HG02623 (cell line): ENCODE data around the gene HNF1B.

Experiments
- ATAC-seq: cut with Tn5 transposase; IDR thresholded peaks from one replicate; pipeline ENCODE4 v1.9.1; 2021; ENCODE audit warnings: moderate library complexity; ENCODE audit not compliant: unreplicated experiment

The HNF1B gene

DNA sequence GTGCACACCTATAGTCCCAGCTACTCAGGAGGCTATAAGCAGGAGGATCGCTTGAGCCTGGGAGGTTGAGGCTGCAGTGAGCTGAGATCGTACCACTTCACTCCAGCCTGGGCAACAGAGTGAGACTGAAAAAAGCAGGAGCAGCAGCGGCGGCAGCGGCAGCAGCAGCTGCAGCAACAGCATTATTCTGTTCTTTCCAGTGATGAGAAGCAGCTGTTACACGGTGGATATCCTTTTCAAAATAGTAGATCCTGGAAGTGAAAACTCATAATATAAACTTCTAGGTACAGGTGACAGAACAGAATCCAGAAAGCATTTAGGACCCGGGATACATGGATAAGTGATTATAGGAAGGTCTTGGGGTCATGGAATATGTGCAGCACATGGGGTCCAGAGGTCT is 17.8 kb upstream of the HNF1B start:
- ATAC-seq: no peak

DNA sequence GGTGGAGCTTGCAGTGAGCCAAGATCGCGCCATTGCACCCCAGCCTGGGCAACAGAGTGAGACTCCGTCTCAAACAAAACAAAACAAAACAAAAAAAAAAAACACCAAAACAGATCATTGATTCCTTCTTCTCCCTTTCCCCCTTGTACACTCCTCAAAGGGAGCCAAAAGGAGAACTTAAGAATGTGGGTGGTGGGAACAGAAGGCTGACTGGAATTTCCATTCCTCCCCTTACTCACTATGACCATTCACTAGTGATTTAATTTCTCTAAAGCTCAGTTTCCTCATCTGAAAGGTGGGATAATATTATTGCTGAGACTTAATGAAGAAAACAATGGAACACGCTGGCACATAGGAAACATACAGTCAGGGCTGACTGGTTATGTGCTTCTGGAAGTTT is 17.1 kb upstream of the HNF1B start:
- no peak for ATAC-seq

DNA sequence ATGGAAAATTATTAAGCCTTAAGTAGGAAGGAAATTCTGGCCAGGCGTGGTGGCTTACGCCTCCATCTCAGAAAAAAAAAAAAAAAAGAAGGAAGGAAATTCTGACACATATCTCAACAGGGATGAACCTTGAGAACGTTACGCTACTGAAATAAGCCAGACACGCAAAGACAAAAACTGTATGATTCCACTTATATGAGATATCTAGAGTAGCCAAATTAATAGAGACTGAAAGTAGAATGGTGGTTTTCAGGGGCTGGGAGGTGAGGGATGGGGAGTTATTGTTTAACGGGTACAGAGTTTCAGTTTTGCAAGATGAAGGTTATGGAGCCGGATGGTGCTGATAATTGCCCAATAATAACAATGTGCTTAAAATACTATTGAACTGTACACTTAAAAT is 16.2 kb upstream of the HNF1B start:
- no peak for ATAC-seq

DNA sequence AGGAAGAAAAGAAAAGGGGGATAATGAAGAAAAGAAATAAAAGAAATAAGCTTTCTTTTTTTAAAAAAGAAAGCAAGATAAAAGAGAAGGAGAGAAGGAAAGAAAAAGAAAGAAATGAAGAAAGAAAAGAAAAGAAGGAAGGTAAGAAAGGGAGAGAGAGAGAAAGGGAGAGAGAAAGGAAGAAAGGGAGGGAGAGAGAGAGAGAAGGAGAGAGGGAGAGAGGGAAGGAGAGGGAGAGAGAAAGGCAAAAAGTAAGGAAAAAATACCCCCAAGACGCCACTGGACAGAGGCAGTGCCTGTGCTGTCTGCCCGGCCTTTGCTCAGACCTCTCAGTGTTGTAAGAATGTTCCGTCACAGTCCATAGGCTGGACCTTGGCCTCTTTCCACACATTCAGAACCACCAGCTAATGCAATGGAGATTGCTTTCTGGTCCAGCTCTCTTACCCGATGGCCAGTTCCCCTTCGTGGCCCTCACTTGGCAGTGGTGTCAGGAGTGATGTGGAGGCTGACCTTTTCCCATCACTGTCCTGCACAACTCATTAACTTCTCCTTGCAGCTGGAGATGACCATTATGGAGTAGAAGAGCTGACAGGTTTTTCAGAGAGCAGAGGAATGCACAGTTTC is 14.3 kb upstream of the HNF1B start:
- no peak for ATAC-seq

DNA sequence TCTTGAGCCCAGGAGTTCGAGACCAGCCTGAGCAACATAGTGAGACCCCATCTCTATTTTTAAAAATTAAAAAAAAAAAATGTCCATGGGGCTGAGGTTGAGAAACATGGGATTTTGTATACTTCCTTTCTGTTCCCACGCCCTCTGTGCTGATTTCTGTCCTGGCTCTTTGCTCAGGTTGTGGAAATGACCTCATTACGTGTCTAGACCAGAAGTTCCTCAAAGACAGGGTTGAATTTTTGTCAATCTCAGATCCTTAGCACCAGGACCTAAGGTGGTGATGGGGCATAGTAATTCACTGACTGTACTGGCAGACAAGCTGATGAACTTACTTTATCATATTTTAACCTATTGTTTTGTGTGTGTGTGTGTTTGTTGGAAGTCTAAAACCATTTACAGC is 11.2 kb upstream of the HNF1B start:
- no peak for ATAC-seq

DNA sequence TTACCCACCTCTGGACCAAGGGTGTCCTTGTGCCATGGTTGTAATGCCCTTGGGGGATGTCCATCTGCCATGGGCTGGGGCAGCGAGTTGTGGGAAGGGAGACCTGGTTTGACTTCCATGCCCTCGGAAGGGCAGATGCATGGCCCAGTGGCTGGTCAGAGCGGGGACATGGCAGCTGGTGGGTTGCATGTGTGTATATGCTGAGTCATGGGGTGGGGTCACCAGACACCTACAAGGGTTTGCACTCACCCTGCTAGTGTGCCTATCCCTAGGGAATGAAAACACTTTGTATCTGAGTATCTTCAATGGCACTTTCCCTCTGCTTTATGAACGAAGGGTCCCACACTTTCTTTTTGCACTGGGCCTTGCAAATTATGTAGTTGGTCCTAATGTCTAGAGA is 10.6 kb upstream of the HNF1B start:
- no peak for ATAC-seq

DNA sequence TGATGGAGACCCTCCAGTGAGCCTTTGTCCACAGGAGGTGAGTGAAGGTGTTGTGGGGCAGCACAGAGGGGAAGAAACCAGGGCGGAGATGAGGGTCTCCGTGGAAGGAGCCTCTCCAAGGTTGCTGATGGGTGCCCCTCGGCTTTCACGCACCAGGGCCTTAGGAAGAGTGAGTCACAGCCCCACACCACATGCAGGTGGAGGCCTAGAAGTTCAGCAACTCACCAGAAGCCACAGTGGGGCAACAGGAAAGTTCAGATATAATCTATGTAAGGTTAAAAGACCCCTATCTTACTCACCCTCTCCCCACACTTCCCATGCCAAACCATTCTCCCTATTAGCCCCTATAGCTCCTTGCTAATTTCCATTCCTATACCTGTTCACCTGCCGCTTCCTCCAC is 9.5 kb upstream of the HNF1B start:
- ATAC-seq: no peak

DNA sequence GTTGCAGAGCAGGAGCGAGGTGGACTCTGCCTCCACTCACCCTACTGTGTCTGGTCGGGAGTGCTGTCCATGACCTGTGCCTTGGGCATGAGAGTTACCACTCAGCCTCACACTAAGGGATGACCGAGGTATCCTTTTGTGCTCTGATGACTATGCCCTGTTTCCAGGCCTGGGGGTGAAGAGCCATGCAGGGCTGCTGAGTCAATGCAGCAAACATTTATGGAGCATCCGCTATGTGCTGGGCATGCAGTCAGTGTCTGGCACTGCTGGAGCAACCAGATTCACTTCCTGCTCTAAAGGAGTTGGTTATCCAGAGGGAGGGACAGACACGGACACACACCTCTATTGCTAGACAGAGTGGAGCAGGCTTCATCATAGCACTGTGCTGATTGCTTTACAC is 7.6 kb upstream of the HNF1B start:
- no peak for ATAC-seq

DNA sequence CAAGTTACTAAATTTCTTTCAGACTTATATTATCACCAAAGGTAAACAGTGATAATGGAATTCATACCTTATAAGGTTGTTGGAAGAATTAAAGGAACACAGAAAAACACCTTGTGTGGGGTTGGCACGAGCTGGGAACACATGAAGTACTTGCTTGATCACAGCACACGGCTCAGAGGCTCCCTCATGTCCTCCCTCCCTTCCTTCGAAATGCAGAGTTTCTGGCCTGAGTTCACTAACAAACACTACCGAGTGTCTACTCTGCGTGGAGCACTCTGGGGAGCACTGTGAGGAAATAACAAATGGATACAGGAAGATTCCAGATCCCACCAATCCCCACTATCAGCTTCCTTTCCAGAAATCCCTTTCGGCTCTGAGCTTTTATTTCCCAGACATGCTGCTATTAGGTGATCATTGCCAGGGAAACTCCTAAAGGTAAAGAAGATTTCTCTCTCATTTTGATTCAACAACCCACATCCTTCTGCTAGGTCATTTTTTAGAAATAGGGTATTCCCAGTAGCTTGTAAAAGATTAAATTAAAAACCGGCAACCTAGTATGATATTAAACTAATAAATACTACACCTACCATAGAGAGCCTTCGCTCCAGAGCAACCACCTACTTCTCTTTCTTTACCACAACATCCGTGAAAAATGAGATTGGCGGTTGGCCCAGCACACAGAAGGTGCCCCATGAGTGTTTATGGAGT is 6.1 kb upstream of the HNF1B start:
- no peak for ATAC-seq

DNA sequence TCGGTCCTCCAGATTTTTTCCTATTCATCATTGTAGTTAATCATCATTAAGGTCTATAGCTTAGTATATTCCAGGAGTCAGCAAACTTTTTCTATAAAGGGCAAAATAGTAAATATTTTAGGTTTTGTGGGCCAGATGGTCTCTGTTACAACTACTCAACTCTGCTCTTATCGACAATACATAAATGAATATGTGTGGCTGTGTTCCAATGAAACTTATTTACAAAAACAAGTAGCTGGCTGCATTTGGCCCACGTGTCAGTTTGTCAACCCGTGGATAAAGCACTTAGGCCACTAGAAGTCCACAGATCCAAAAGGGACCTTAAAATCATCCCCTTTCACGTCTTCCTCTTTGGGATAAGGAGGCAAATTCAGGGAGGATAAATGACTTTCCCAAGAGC is 5.4 kb upstream of the HNF1B start:
- no peak for ATAC-seq

DNA sequence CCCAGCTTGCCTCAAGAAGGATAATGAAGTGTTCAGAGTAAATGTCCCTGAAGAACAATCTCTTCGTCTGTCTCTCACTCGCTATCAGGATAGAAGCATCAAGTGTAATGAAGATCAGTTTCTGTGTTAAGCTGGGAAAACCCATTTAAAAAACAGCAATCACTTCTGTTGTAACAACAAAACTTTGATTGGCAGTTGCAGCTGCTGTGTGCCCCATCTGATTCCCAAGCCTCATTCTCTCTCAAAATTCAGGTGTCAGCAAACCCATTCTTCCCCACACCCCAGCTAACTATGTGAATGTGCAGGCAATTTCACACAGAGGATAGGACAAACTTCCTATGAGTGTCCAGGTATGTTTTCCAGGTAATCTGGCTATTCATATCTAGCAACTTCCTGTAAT is 2.4 kb upstream of the HNF1B start:
- no peak for ATAC-seq

DNA sequence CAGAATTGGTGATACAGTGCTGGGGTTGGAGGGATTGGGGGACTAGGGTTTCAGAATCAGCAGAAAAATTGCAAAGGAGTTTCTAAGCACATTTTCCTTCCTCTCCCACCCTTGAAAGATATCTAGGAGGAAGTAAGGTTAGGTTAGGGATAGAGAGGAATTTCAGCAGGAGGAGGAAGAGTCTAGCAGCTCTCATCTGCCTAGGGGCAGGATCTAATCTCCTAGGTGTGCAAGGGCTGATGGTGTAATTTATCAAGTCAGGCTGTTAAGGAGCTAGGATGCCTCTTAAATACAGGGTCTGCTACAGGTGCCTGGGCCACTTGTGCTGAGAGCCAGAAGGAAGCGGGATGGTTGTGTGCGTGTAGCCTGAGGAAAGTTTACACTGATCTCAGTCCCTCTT is 1.8 kb upstream of the HNF1B start:
- ATAC-seq: no peak

DNA sequence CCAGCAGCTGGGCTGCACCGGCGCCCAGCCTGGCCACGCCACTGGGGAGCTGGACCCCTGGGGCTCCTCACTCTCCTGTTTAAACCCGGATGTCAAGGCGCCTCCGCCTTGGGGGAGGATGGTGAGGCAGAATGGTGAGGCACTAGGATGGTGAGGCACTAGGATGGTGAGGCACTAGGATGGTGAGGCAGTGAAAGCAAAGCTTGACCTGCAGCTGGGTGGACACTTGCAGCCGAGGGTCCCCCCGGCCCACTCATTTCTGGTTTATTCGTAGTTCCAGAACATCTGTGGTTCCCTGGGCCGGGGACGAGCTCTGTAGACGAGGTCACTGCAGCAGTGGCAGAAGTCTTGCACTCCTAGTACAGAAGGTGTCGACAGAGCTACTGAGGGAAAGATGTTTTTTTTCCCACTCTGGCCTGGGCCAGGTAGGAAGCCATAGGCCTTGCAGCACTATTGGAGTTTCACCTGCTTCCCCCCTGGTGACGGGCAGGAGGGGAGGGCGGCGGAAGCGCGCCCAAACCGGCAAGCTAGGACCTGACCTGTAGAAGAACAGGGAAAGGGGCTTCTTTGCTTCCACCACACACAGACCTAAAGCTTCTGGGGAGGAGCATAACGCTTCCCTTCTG is 1.1 kb upstream of the HNF1B start:
- ATAC-seq: no peak

DNA sequence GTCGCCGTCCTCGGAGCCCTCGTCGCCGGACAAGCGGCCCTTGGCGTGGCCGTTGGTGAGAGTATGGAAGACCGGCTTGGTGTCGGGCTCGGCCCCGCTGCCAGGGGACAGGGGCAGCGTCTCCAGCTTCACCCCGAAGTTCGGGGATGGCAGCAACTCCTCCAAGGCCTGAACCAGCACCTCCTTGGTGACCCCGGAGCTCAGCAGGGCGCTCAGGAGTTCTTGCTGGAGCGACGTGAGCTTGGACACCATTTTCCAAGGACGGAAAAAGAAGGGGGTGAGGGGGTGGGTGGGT is 279 bp downstream of the HNF1B start:
- peak; percentile 3 for ATAC-seq

DNA sequence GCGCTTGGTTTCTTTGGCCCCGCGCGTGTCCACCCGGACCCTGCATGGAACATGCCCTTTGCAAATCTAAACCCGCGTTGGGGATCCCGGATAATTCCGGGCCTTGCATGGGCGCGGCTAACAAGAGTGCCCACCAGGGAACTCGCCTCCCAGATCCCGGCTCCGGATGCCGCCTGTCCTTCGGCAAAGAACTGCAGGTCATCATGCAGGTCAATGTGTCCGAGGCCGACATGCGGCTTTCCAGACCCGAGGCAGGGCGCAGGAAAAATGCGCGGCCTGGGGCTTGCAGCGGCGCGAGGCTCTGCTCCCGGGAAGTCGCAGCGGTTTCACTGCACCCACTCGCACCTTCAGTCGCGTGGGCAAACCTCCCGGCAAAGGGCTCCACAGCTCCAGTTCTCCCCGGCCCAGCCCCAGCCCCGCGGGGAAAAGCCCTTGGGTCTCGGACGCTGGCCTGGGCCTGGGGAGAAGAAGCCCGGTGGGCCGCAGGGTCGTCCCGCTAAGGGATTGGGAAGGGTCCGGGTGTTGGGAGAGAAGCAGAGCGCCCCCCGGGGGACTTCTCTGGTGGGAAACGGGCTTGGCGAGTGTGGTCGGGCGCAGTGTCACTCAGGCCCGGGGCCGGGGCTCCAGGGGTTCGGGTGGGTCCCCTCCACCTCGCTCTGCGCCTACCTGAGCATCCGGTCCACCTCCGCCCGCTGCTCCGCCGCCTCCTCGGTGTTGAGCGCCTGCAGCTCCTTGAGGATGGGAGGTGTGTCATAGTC is 805 bp downstream of the HNF1B start:
- ATAC-seq: no peak

DNA sequence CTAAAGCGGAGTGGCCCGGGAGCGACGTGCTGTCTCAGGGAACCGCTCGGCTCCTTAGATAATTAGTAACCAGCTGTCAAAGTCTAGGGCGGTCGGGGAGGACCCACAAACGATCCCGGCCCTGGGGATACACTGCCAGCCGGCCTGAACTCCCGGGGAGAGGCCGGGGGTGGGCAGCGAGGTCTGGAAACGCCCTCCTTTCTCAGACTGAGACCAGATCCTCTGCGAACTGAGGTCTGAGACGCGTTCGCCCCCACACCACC is 1.3 kb downstream of the HNF1B start:
- ATAC-seq: no peak

DNA sequence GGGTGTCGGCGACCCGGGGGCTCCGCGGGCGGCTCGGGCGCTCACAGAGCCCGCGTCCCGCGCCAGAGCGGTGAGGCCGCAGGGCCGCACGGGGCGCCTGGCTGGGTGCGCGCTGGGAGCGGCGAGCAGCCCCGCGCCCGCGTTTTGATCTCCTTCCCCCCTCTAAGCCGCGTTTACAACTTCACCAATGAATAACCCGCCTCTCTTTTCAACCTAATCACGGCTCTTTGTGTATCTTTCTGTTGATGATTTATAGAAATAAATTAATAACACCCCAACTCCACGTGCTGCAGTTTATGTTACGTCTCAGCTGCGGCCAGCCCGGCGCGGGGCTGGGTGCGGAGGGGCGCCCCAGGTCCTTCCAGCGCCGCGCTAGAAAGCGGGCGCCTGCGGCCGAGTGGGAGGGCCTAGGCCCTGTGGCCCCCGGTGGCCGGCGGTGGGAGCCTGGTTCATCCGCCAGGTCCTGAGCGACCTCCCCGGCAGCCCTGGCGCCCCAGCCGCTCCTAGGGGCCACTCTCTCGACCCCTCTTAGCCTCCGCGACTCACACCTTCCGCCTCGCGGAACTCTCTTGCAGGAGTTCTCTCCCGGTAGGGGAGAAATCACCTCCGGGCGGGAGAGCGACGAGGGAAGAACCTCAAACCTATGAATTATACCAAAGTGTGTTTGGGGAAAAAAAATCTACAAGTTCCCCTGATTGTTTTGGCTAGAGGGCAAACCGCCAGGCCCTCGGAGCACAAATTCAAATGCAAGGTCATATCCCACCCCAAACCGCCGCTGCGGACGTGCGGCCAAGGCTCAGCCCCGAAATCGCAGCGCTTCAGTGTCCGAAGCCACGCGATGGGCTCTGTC is 1.9 kb downstream of the HNF1B start:
- no peak for ATAC-seq

DNA sequence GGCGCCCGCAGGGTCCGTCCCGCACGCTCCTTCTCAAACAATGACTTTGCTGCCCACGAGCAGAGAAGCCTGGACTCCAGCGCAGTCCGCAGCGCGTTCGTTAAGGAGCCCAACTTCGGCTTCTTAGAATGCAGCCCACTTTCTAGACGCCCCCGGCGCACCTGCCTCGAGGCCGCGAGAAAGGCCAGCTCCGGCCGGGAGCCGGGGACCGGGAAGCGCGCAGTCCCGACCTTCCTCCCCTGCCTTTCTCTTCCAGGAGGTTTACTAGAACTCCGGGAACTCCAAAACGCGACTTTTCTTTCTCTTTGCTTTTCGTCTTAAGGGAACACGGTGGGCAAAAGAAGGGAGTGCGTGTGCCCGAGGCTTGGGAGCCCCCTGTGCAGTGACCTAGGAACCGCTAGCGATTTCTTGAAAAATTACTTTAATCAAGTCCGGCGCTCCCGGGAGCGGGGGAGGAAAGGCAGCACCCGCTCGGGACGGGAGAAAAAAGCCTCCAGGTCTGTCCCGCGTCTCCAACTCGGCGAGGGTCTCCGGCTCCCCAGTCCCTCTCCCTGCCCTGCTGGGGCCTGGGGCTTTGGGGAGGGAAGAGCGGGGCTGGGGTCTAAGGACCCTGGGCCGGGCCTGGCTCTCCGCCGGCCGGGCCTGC is 2.6 kb downstream of the HNF1B start:
- ATAC-seq: no peak

DNA sequence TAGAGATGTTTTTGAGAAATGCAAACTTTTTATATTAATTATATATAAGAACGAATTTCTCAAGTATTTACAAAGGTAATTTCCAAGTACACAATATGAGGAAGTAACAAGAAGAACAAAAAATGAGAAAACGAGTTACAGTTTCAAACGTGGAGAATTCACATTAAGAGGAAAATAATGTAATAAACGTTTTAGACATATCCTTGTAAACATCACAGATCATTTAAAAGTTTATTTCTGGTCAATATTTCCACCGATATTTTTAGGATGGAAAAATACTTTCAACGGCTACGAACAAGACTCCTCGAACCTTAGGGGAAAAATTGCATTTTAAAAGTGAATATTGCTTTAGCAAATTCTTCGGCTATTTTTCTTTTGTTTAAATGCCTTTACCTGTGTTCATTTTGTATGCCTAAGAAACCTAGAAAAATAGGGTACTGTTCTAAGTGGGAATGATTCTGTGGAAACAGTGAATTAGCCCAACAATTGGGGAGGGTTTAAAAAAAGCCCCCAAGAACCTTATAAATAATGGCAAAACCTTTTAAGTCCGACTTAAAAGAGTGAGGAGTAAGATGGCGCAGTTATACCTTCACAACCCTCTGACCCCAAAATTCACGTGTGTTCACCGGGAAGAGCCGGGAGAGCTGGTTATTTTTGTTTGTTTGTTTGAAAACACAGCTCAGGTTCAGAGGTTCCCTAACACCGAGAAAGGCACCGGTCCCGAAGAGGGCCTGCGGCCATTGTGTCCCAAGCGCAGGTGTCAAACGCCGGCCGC is 3.3 kb downstream of the HNF1B start:
- no peak for ATAC-seq

DNA sequence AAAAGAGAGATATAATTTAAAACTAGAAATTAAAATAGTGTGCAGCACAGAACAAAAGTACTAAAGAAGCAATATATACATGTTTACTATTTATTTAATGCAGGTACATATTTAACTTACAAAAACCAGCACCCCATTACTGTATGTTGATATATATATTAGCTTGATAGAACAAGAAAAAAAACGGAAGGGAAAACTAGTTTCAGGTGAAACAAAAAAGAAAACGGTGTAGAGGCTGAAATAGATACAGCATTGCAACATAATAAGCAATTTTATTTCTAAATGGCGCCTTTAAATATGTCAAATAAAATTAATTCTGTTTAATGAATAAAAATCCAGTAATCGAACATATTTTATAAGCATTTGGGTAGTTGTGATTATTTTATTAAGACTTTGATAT is 3.9 kb downstream of the HNF1B start:
- ATAC-seq: no peak
